ENCODE data around the gene SLC25A45. TPM values are rescaled to one million over a fixed set of nuclear protein-coding genes. Genes with fewer than 3 reads are reported as not detected.

The SLC25A45 gene
- polyA plus RNA-seq (2011; rRNA removed): 3.1 and 4.9 TPM in 2 replicates
- 3.1 and 4.9 TPM in 2 replicates for polyA plus RNA-seq (2012; cell fraction: cytosol; rRNA removed)
- 12.5 and 14.9 TPM in 2 replicates for polyA plus RNA-seq (2012; cell fraction: nucleus; rRNA removed)
- polyA plus RNA-seq (2017; fragmentation: RNase III; extraction: RNeasy Plus Mini Kit Qiagen cat#74134 plus additional on column Dnase treatment): 7.9 to 8.6 TPM (median 8.1 TPM) in 3 replicates
- polyA minus RNA-seq (2011; rRNA and poly(A)+ RNA removed): 7.0 and 9.0 TPM in 2 replicates

- H3K4me1 ChIP-seq: peaks cover 80% of the 10 kb centered on the region
- ChIA-PET POLR2A (interaction anchor here (0.6 to 2.5 kb wide), 12 partner anchors 11 to 125 kb away, joined by 3 to 17 read pairs (median 5); partner anchors contain the start of gene NEAT1), CTCF (interaction anchor here (0.6 to 14.2 kb wide), 26 partner anchors 8 to 133 kb away, joined by 3 to 208 read pairs (median 4); partner anchors contain the start of genes CDC42EP2, MALAT1 and NEAT1)
- H3K9me3 ChIP-seq: no peaks in the 10 kb centered on the region
- ATAC-seq: peak; percentile 88 to 90
- peak; percentile 36 for FAIRE-seq
- peak; percentile 78 to 98 for DNase-seq (ENCODE audit: low read depth in 1 of 2, low spot score in 1 of 2)
- H3K4me2 ChIP-seq: peak within 1 kb of the TSS; percentile 93
- WGBS (ENCODE audit: missing lambda C conversion rate): 1% methylated on average over 20 of the region's 27 CpGs
- peak within 1 kb of the TSS; percentile 46 for H3K4me3 ChIP-seq
- peak within 1 kb of the TSS; percentile 93 to 99 for H3K27ac ChIP-seq
- no peak for TF ChIP-seq ZFP36 (IDR thresholded peaks at IDR 0.05; ENCODE audit: borderline replicate concordance, partially characterized antibody)
- peak; percentile 63; the same call in 1 of the 2 replicates for TF ChIP-seq RARB (CRISPR knock-in tag; IDR thresholded peaks at IDR 0.05)
- TF ChIP-seq HOXB13 (CRISPR knock-in tag; IDR thresholded peaks at IDR 0.05; ENCODE audit: low read depth): peak; percentile 67; the same call in 1 of the 2 replicates
- TF ChIP-seq SMC3 (IDR thresholded peaks at IDR 0.05): peak; percentile 65
- TF ChIP-seq MAFK (IDR thresholded peaks at IDR 0.05; ENCODE audit: partially characterized antibody): no peak
- no peak for TF ChIP-seq EHMT2 (IDR thresholded peaks at IDR 0.05; ENCODE audit: low read depth)
- no peak; the same call in 1 of the 2 replicates for TF ChIP-seq RFX5 (IDR thresholded peaks at IDR 0.05)
- TF ChIP-seq RCOR1 (IDR thresholded peaks at IDR 0.05; ENCODE audit: low read depth, low read length): no peak
- TF ChIP-seq, protein P1, sequence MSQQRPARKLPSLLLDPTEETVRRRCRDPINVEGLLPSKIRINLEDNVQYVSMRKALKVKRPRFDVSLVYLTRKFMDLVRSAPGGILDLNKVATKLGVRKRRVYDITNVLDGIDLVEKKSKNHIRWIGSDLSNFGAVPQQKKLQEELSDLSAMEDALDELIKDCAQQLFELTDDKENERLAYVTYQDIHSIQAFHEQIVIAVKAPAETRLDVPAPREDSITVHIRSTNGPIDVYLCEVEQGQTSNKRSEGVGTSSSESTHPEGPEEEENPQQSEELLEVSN (IDR thresholded peaks at IDR 0.05; ENCODE audit: borderline replicate concordance, low read depth): peak; percentile 21; the same call in 1 of the 2 replicates
- TF ChIP-seq PBX3 (IDR thresholded peaks at IDR 0.05): no peak; the same call in 1 of the 2 replicates
- TF ChIP-seq, protein P2, sequence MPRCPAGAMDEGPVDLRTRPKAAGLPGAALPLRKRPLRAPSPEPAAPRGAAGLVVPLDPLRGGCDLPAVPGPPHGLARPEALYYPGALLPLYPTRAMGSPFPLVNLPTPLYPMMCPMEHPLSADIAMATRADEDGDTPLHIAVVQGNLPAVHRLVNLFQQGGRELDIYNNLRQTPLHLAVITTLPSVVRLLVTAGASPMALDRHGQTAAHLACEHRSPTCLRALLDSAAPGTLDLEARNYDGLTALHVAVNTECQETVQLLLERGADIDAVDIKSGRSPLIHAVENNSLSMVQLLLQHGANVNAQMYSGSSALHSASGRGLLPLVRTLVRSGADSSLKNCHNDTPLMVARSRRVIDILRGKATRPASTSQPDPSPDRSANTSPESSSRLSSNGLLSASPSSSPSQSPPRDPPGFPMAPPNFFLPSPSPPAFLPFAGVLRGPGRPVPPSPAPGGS (IDR thresholded peaks at IDR 0.05): peak; percentile 15; the same call in 1 of the 3 replicates
- no peak for TF ChIP-seq ZC3H11A (IDR thresholded peaks at IDR 0.05)
- peak; percentile 88 for TF ChIP-seq HOXB5 (CRISPR knock-in tag; IDR thresholded peaks at IDR 0.05)
- no peak for TF ChIP-seq ZNF302 (CRISPR knock-in tag; IDR thresholded peaks at IDR 0.05)
- TF ChIP-seq RNF2 (IDR thresholded peaks at IDR 0.05; ENCODE audit: borderline replicate concordance, low read depth): no peak
- no peak for TF ChIP-seq HOXA7 (CRISPR knock-in tag; IDR thresholded peaks at IDR 0.05)
- TF ChIP-seq NR3C1 (IDR thresholded peaks at IDR 0.05): no peak
- 0 out of 2 replicates have a peak, but pooled peaks have one; percentile 10 for TF ChIP-seq ZSCAN20 (CRISPR knock-in tag; IDR thresholded peaks at IDR 0.05)
- no peak for TF ChIP-seq KDM1A (IDR thresholded peaks at IDR 0.05; ENCODE audit: low read depth)
- TF ChIP-seq JUN (IDR thresholded peaks at IDR 0.05): peak; percentile 73 to 95; a peak in 4 of 5 replicates
- TF ChIP-seq MYC (IDR thresholded peaks at IDR 0.05; ENCODE audit: borderline replicate concordance, low read length): peak; percentile 83; the same call in 1 of the 2 replicates
- TF ChIP-seq HMGXB4 (CRISPR knock-in tag; IDR thresholded peaks at IDR 0.05; ENCODE audit: borderline replicate concordance): no peak; the same call in 1 of the 2 replicates
- TF ChIP-seq SREBF2 (IDR thresholded peaks at IDR 0.05): no peak
- TF ChIP-seq BHLHE40 (IDR thresholded peaks at IDR 0.05; ENCODE audit: low read depth, low read length): peak; percentile 74
- TF ChIP-seq HDAC2 (IDR thresholded peaks at IDR 0.05): no peak
- no peak for TF ChIP-seq MAZ (IDR thresholded peaks at IDR 0.05; ENCODE audit: borderline replicate concordance, low read depth, low read length)
- no peak for TF ChIP-seq POLR2AphosphoS2 (conservative IDR thresholded peaks at IDR 0.05; ENCODE audit: low read length)
- no peak for TF ChIP-seq CHD2 (IDR thresholded peaks at IDR 0.05; ENCODE audit: low read length, partially characterized antibody)
- TF ChIP-seq ESRRA (IDR thresholded peaks at IDR 0.05; ENCODE audit: borderline replicate concordance, low read length): 0 out of 2 replicates have a peak, but pooled peaks have one; percentile 33
- TF ChIP-seq, protein P3, sequence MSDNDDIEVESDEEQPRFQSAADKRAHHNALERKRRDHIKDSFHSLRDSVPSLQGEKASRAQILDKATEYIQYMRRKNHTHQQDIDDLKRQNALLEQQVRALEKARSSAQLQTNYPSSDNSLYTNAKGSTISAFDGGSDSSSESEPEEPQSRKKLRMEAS (IDR thresholded peaks at IDR 0.05): peak; percentile 95
- no peak; the same call in 1 of the 2 replicates for TF ChIP-seq KDM5A (IDR thresholded peaks at IDR 0.05)
- no peak; the same call in none of the 2 replicates for TF ChIP-seq POLR2A (IDR thresholded peaks at IDR 0.05; ENCODE audit: low read length)
- TF ChIP-seq EHF (CRISPR knock-in tag; IDR thresholded peaks at IDR 0.05): no peak; the same call in none of the 2 replicates
- TF ChIP-seq GATA3 (IDR thresholded peaks at IDR 0.05; ENCODE audit: borderline replicate concordance): peak; percentile 56; the same call in 1 of the 2 replicates
- TF ChIP-seq ATOH8 (CRISPR knock-in tag; IDR thresholded peaks at IDR 0.05; ENCODE audit: low read depth): 0 out of 2 replicates have a peak, but pooled peaks have one; percentile 30
Measured at GRCh38 chr11:65382033-65382803, at the start of gene SLC25A45. Gene SLC25A45, minus strand, starts transcription at chr11:65382646. Its CDS starts 695 bp downstream, at chr11:65381951.

Data from A549 (cell line).